Measurements from ENCODE around the gene FGR. TPM values are rescaled to one million over a fixed set of nuclear protein-coding genes. Genes with fewer than 3 reads are reported as not detected.

FGR gene
- total and polyA plus RNA-seq, 2 experiments from 2014 or later: 0.53 to 0.56 TPM

- H3F3A ChIP-seq (replicated peaks; ENCODE audit: low read depth): peaks cover 21% of the 10 kb centered on the region
- Mint-ChIP-seq H3K36me3 (ENCODE audit: low read depth) (no peaks in the 10 kb centered on the region; the same call in 2 of the 3 replicates), H3K4me1 (peaks cover 13% of the 10 kb centered on the region), H3K27me3 (ENCODE audit: insufficient read depth, low read depth, poor library complexity) (peaks cover 18% of the 10 kb centered on the region), H3K4me3 (peak overlapping the region; percentile 80), H3K9me3 (no peaks in the 10 kb centered on the region; the same call in 2 of the 3 replicates), H3K27ac (no peak overlapping the region)
- DNase-seq (ENCODE audit: low spot score): peak; percentile 73
- no peaks in the 10 kb centered on the region for H3K36me3 ChIP-seq (ENCODE audit: insufficient read depth)
- no peaks in the 10 kb centered on the region for H3K79me2 ChIP-seq (replicated peaks; ENCODE audit: insufficient read depth)
- H3K9me2 ChIP-seq (ENCODE audit: insufficient read depth): no peaks in the 10 kb centered on the region
- H4K20me1 ChIP-seq (replicated peaks; ENCODE audit: insufficient read depth): no peaks in the 10 kb centered on the region; the same call in 1 of the 2 replicates
- H3K4me1 ChIP-seq (ENCODE audit: insufficient read depth): peaks cover 9% of the 10 kb centered on the region; the same call in 1 of the 2 replicates
- peak; percentile 69 for ATAC-seq
- peaks cover 6% of the 10 kb centered on the region; the same call in 1 of the 2 replicates for H3K27me3 ChIP-seq (ENCODE audit: insufficient read depth)
- H2AFZ ChIP-seq: peak overlapping the region; percentile 99
- peak overlapping the region; percentile 88 for H3K4me3 ChIP-seq
- no peak for TF ChIP-seq ZNF114 (CRISPR knock-in tag; IDR thresholded peaks at IDR 0.05)
- TF ChIP-seq ZNF331 (CRISPR knock-in tag; IDR thresholded peaks at IDR 0.05; ENCODE audit: low read depth): no peak
- 0 out of 4 replicates have a peak, but pooled peaks of 1 of the 2 experiments have one; percentile 13 for TF ChIP-seq CTCF (conservative IDR thresholded peaks at IDR 0.05; ENCODE audit: low read depth in 2 of 2)
- H3K27ac ChIP-seq (ENCODE audit: low read depth): no peak overlapping the region
- peak overlapping the region; percentile 99 for H3K4me2 ChIP-seq
Measured at GRCh38 chr1:27615346-27616192, 19.4 kb downstream of the FGR start.

- peak overlapping the region; percentile 99 for H2AFZ ChIP-seq
- H3K36me3 ChIP-seq (ENCODE audit: insufficient read depth): no peaks in the 10 kb centered on the region
- H3K27ac Mint-ChIP-seq: no peak overlapping the region
- H3K79me2 ChIP-seq (replicated peaks; ENCODE audit: insufficient read depth): no peaks in the 10 kb centered on the region
- no peaks in the 10 kb centered on the region; the same call in 2 of the 3 replicates for H3K36me3 Mint-ChIP-seq (ENCODE audit: low read depth)
- peaks cover 21% of the 10 kb centered on the region for H3F3A ChIP-seq (replicated peaks; ENCODE audit: low read depth)
- peaks cover 9% of the 10 kb centered on the region; the same call in 1 of the 2 replicates for H3K4me1 ChIP-seq (ENCODE audit: insufficient read depth)
- ATAC-seq (peak; percentile 74), DNase-seq (ENCODE audit: low spot score) (peak; percentile 81)
- H3K4me3 Mint-ChIP-seq: peak overlapping the region; percentile 80
- peaks cover 6% of the 10 kb centered on the region; the same call in 1 of the 2 replicates for H3K27me3 ChIP-seq (ENCODE audit: insufficient read depth)
- H3K9me3 Mint-ChIP-seq: no peaks in the 10 kb centered on the region; the same call in 2 of the 3 replicates
- H3K27me3 Mint-ChIP-seq (ENCODE audit: insufficient read depth, low read depth, poor library complexity): peaks cover 18% of the 10 kb centered on the region
- TF ChIP-seq ETS1 (IDR thresholded peaks at IDR 0.05) (no peak), NANOG (IDR thresholded peaks at IDR 0.05; ENCODE audit: borderline replicate concordance) (no peak), ZNF331 (CRISPR knock-in tag; IDR thresholded peaks at IDR 0.05; ENCODE audit: low read depth) (peak; percentile 50; the same call in 1 of the 2 replicates), POLR2AphosphoS5 (IDR thresholded peaks at IDR 0.05; ENCODE audit: low read depth) (0 out of 2 replicates have a peak, but pooled peaks have one; percentile 23)
- peak overlapping the region; percentile 88 for H3K4me3 ChIP-seq
- H3K4me2 ChIP-seq: peak overlapping the region; percentile 99
- no peaks in the 10 kb centered on the region; the same call in 1 of the 2 replicates for H4K20me1 ChIP-seq (replicated peaks; ENCODE audit: insufficient read depth)
- peaks cover 13% of the 10 kb centered on the region for H3K4me1 Mint-ChIP-seq
- no peak overlapping the region for H3K27ac ChIP-seq (ENCODE audit: low read depth)
- no peaks in the 10 kb centered on the region for H3K9me2 ChIP-seq (ENCODE audit: insufficient read depth)
Measured at GRCh38 chr1:27614625-27615344, 20.2 kb downstream of the FGR start.

Data from GM23338 (cell line).